ENCODE results near the gene EXOSC2. TPM values are rescaled to one million over a fixed set of nuclear protein-coding genes. Genes with fewer than 3 reads are reported as not detected.

Gene EXOSC2
- total RNA-seq, 1 experiment from 2014 or later: 57.7 TPM

DNA sequence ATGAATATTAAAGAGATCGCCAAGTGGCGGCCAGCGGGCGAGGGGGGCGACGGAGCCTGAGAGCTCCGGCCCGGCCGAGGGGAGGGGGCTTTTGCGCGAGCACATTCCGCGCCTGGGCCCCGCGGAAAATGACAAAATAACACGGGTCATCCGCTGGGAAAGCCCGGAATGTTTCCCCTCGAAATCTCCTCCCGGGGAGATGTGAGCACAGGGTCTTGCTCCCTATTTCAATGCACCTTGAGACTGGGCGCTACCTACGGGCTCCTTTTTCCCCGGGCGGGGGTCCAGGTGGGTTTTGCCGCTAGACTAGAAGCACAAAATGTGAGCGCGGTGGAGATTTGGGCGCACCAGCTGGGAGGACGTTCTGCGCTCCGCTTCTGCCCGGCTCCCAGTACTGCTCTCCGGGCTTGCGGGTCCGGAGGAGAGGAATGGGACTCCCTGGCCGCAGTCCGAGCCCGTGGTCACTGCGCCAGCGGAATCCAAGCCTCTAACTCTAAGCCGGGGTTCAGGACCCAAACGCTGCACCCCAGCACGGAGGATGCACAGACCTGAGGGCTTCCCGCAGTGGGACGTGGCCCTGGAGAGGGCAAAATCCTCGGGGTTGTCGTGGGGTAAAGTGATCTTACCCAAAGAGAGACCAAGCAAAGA, 32.0 kb upstream of the EXOSC2 start:
- Mint-ChIP-seq H3K27ac (ENCODE audit: low read depth, unreplicated experiment) (no peak overlapping the region), H3K4me1 (ENCODE audit: insufficient read depth, unreplicated experiment) (no peaks in the 10 kb centered on the region), H3K27me3 (ENCODE audit: insufficient read depth, unreplicated experiment) (peaks cover 82% of the 10 kb centered on the region), H3K36me3 (ENCODE audit: insufficient read depth, unreplicated experiment) (no peaks in the 10 kb centered on the region), H3K9me3 (ENCODE audit: unreplicated experiment) (no peaks in the 10 kb centered on the region), H3K4me3 (ENCODE audit: unreplicated experiment) (no peak overlapping the region)
- intact Hi-C loops (cut with micrococcal nuclease): no loop called here
- TF ChIP-seq, protein P1, sequence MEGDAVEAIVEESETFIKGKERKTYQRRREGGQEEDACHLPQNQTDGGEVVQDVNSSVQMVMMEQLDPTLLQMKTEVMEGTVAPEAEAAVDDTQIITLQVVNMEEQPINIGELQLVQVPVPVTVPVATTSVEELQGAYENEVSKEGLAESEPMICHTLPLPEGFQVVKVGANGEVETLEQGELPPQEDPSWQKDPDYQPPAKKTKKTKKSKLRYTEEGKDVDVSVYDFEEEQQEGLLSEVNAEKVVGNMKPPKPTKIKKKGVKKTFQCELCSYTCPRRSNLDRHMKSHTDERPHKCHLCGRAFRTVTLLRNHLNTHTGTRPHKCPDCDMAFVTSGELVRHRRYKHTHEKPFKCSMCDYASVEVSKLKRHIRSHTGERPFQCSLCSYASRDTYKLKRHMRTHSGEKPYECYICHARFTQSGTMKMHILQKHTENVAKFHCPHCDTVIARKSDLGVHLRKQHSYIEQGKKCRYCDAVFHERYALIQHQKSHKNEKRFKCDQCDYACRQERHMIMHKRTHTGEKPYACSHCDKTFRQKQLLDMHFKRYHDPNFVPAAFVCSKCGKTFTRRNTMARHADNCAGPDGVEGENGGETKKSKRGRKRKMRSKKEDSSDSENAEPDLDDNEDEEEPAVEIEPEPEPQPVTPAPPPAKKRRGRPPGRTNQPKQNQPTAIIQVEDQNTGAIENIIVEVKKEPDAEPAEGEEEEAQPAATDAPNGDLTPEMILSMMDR (IDR thresholded peaks at IDR 0.05; ENCODE audit: unreplicated experiment): no peak
- BruUV-seq (replicated peaks): no TSS peak
- no peak for DNase-seq (ENCODE audit: unreplicated experiment)
- ChIA-PET POLR2A (no interaction called here), CTCF (no interaction called here)

DNA sequence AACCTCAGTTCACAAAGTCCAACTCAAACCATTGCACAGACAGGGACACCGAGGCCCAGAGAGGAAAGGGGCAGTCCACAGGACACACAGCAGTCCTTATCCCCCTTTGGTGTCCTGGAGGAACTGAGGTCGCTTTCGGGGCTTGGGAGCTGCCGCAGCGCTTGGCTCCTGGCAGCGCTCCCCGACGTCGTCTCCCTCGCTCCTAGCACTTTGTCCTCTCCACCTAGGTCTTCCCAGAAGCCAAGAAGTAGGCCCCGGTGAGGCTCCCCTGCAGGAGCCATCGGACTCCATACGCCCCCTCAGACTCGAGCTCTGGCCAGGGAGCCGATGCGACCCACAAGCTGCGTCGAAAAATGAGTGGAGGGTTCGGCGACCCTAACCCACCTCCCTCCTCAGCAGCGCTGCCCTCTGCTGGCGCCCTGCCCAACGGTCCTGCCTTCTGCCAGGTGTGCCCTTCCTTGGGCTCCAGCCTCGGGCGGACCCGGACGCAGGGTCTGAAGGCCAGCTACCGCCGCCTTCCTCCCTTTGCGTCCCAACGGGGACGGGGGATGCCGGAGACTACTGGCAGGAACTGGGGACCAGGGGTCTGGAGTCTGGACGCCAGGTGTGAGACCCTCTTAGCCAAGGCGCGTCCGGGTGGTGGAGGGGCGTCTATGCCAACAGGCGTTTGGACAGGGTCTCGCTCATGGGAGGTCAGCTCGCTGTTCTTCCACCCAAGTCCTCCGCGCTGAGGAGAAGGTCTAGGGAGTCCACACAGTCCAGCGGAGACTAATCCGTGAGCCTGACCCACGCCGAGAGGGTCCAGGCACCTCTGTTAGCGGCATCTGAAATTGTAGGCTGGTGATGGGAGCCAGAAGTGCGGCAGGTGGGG, 31.2 kb upstream of the EXOSC2 start:
- Mint-ChIP-seq H3K36me3 (ENCODE audit: insufficient read depth, unreplicated experiment) (no peaks in the 10 kb centered on the region), H3K27me3 (ENCODE audit: insufficient read depth, unreplicated experiment) (peaks cover 82% of the 10 kb centered on the region), H3K9me3 (ENCODE audit: unreplicated experiment) (no peaks in the 10 kb centered on the region), H3K4me1 (ENCODE audit: insufficient read depth, unreplicated experiment) (no peaks in the 10 kb centered on the region), H3K27ac (ENCODE audit: low read depth, unreplicated experiment) (no peak overlapping the region), H3K4me3 (ENCODE audit: unreplicated experiment) (no peak overlapping the region)
- TF ChIP-seq, protein P1 (IDR thresholded peaks at IDR 0.05; ENCODE audit: unreplicated experiment): no peak
- ChIA-PET POLR2A (no interaction called here), CTCF (no interaction called here)
- BruUV-seq (replicated peaks): no TSS peak
- intact Hi-C loops (cut with micrococcal nuclease): no loop called here
- DNase-seq (ENCODE audit: unreplicated experiment): no peak

DNA sequence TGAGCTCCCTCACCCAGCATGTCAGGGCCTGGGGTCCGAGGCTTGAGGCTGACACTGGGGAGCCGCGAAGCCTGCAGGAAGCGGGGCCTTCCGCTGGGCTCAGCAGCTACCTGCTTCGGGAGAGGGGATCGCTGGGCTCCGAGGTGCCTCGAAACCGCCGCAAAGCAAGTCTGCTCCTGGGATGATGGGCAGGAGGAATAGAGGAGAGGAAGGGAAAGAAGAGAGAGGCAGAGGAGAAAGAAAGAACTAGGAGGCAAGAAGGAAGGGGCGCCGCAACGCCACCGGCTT, 30.7 kb upstream of the EXOSC2 start:
- Mint-ChIP-seq H3K4me3 (ENCODE audit: unreplicated experiment) (no peak overlapping the region), H3K27ac (ENCODE audit: low read depth, unreplicated experiment) (no peak overlapping the region), H3K36me3 (ENCODE audit: insufficient read depth, unreplicated experiment) (no peaks in the 10 kb centered on the region), H3K27me3 (ENCODE audit: insufficient read depth, unreplicated experiment) (peaks cover 83% of the 10 kb centered on the region), H3K4me1 (ENCODE audit: insufficient read depth, unreplicated experiment) (no peaks in the 10 kb centered on the region), H3K9me3 (ENCODE audit: unreplicated experiment) (no peaks in the 10 kb centered on the region)
- DNase-seq (ENCODE audit: unreplicated experiment): no peak
- ChIA-PET POLR2A (no interaction called here), CTCF (no interaction called here)
- TF ChIP-seq, protein P1 (IDR thresholded peaks at IDR 0.05; ENCODE audit: unreplicated experiment): no peak
- BruUV-seq (replicated peaks): no TSS peak
- intact Hi-C loops (cut with micrococcal nuclease): no loop called here

DNA sequence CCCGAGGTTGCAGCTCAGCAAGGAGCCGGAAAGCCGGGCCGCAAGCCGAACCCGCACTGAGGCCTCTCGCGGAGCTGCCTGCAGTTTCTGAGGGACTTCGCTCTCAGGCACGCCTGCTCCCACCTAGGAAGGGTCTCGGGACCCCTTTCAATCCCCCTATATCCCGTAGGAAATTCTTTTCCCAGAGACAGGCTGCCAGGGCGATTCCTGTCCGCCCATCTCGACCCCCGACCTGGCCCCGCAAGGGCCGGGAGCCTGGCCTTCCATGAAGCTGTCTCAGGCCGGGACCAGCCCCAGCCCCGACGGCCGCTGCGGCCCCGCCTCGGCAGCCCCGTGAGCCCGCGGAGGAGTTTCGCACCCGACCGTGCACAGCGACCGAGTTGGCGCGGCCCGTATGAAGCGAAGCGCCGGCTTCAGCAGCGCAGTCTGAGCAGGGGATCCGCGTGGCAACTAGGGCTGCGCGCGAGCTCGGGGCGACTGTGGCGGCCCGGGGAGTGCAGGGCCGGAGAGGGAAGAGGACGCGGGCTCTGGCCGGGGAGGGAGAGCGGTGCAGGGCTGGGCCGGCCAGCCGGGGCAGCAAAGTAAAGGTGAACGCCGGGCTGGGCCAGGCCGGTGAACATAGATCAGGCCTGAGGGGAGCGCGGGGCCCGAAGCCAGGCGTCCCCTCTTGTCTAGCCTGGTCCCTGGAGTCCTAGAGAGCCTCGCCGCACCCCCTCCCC, 30.2 kb upstream of the EXOSC2 start:
- Mint-ChIP-seq H3K36me3 (ENCODE audit: insufficient read depth, unreplicated experiment) (no peaks in the 10 kb centered on the region), H3K9me3 (ENCODE audit: unreplicated experiment) (no peaks in the 10 kb centered on the region), H3K27ac (ENCODE audit: low read depth, unreplicated experiment) (no peak overlapping the region), H3K27me3 (ENCODE audit: insufficient read depth, unreplicated experiment) (peaks cover 83% of the 10 kb centered on the region), H3K4me1 (ENCODE audit: insufficient read depth, unreplicated experiment) (no peaks in the 10 kb centered on the region), H3K4me3 (ENCODE audit: unreplicated experiment) (no peak overlapping the region)
- BruUV-seq (replicated peaks): no TSS peak
- intact Hi-C loops (cut with micrococcal nuclease): no loop called here
- ChIA-PET CTCF (interaction anchor here (0.5 kb wide), 1 partner anchor 203 kb away, joined by 3 read pairs; no protein-coding TSS in a partner anchor), POLR2A (no interaction called here)
- TF ChIP-seq, protein P1 (IDR thresholded peaks at IDR 0.05; ENCODE audit: unreplicated experiment): no peak
- DNase-seq (ENCODE audit: unreplicated experiment): no peak

Measured in MCF 10A (cell line).